Fibroblast of pulmonary artery (primary cell): ENCODE data around the gene RAD18.

Experiments used
- DNase-seq: peaks from one replicate; pipeline ENCODE4 v3.0.0-alpha.2; 2010; ENCODE audit warnings: low read depth
- H3K4me3 ChIP-seq: replicated peaks from 2 replicates; pipeline ENCODE4 v1.5.1; 2011; ENCODE audit warnings: low read depth, mild to moderate bottlenecking, control low read depth, low read length, moderate library complexity
- CTCF ChIP-seq: IDR thresholded peaks from 2 replicates; pipeline ENCODE4 v1.5.1; 2011; ENCODE audit warnings: mild to moderate bottlenecking, control low read depth, low read length, inconsistent platforms; ENCODE audit errors: missing control alignments

RAD18 gene

DNA sequence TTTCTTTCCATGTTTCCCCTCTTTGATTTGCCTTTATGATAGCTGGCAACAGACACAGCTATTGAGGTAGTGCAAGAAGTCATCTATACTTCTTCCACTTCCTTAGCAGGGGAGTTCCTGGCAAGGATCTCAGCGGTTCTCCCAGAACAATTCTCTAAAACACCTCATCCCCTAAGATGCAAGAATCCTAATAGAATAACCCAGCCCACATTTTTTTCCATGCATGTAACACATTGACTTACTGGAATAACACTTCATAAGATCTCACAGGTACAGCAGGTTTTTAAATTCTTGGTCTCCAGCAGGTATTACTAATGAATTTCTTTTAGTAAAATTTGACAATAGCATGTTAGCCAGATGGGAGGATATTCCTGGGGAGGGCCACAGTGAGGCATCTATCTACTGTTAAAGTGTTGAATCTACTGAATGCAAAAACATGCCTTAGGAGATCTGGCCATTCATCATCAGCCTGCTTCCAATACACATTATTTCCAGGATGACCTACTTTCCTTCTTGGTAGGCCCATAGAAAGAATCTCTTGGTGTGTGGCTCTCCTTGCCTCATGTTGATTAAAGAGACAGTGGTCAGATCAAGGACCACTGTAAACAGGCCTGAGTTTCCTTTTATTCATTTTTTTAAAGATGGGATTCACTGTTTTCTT, 78.5 kb downstream of the RAD18 start:
- DNase-seq = no peak
- H3K4me3 ChIP-seq = no peak overlapping the region
- TF ChIP-seq CTCF = no peak

DNA sequence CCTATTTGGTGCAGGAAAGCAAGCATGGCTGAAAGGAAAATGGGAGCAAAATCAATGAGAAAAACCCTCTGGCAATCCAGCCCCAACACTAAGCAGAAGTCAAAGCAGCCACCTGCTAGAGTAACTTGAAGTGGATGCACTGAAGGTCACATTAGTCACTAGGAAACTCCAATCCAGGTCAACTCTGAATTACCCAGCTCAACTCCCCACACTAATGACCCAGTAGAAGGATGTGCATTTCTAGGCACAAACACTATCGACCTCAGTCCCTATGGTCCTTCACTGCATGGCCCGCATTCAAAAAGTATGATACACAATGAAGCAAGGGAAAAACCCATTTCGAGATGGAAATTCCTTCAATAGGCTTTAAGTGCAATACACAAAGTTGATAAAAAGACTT, 80.6 kb downstream of the RAD18 start:
- H3K4me3 ChIP-seq = no peak overlapping the region
- TF ChIP-seq CTCF = no peak
- DNase-seq = no peak

GRCh38 chr3:8882171-8882593, 81.1 kb downstream of the RAD18 start:
- H3K4me3 ChIP-seq = no peak overlapping the region
- no peak for DNase-seq
- no peak for TF ChIP-seq CTCF

DNA sequence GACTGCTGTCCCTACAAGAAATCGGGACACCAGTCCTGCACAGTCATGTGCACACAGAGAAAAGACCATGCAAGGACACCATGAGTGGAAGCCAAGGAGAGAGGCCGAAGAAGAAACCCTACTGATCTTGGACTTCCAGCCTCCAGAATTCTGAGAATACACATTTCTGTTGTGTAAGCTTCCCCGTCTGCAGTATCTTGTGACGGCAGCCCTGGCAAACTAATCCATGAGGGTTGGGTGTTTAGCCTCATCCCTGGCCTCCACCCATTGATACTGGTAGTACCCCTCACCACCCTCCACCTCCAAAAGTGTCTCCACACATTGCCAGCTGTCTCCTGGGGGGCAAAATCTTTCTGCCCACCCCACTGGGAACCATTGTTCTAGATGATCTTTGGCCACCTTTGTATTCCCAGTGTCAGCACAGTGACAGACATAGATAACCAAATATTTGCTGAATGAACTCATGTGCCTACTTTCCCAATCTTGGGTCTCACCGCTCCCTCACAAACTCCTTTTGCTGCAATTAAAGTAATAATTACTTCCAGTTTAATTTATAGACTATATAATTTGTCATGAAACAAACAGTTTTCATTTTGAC, 83.8 kb downstream of the RAD18 start:
- TF ChIP-seq CTCF = no peak

DNA sequence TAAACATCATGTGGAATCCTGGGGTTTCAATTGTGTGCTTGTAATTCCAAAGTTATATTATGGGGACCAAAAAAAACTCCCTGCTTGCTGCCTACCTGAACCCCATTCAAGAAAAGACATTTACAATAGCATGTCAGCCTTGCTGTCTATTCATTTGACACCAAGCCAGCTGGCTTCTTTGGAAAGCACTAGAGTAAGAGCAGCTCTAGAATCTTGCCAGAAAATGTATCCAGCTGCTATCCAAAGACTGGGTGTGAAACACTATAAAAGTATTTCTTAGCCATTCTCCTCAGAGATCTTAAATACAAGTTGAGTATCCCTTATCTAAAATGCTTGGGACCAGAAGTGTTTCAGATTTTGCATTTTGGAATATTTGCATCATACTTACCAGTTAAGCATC, 87.4 kb downstream of the RAD18 start:
- no peak overlapping the region for H3K4me3 ChIP-seq
- TF ChIP-seq CTCF = no peak
- DNase-seq = no peak

More for the DNA sequence above, 83.8 kb downstream of the RAD18 start:
- no peak for DNase-seq
- no peak overlapping the region for H3K4me3 ChIP-seq

DNA sequence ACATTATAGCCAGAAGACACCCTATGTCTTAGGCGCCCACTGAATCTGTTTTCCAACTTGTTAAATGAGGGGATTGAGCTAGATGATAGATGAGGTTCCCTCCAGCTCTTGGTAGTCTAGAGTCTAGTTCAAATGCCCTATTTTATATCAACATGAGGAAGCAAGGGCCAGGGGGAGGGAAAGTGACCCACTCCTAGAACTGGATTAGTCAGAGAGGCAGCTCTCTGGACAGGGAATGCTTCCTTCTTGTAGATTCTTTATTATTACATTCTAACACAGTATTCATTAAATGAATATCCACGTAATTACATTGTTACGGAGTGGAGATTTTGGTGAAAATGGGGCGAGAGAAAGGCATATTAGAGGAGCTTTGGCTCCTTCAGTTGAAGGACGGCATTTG, 89.5 kb downstream of the RAD18 start:
- H3K4me3 ChIP-seq = no peak overlapping the region
- no peak for TF ChIP-seq CTCF
- no peak for DNase-seq

DNA sequence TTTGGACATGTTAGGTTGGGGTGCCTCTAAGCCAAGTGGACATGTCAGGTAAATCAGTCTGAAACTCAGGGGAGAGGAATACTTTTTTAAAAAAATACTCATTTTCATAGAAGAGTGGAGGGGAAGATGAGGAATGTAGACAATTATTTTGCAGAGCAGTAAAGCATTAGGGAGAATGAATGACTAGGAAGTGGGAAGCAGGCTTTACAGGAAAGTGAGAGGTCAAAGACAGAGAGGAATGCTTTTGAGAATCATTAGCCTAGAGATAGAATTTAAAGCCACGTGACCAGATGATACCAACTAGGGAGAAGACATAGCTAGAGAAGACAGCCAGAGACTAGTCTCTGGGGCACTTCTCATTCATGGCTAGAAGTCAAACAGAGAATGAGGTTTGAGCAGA, 91.0 kb downstream of the RAD18 start:
- no peak for TF ChIP-seq CTCF
- DNase-seq = no peak
- no peak overlapping the region for H3K4me3 ChIP-seq
